Measurements from ENCODE around the gene CNGA4.

DNA sequence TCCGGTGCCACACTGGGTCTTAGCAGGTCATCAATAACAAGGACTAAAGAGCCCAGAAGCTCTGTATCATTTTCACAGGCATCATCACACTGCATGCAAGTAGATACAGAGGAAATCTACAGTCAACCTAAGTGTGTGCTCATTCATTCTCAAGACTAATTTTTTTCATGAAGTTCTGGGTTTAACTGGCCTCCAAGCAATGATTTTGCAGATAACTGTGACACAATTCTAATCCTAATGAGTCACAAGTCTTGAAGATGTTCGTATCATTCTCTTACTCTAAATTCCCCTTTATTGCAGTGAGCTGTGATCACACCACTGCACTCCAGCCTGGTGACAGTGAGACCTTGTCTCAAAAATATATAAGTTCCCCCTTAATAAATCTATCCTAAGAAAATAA, 37.4 kb upstream of the CNGA4 start:
- TF ChIP-seq, protein P1, sequence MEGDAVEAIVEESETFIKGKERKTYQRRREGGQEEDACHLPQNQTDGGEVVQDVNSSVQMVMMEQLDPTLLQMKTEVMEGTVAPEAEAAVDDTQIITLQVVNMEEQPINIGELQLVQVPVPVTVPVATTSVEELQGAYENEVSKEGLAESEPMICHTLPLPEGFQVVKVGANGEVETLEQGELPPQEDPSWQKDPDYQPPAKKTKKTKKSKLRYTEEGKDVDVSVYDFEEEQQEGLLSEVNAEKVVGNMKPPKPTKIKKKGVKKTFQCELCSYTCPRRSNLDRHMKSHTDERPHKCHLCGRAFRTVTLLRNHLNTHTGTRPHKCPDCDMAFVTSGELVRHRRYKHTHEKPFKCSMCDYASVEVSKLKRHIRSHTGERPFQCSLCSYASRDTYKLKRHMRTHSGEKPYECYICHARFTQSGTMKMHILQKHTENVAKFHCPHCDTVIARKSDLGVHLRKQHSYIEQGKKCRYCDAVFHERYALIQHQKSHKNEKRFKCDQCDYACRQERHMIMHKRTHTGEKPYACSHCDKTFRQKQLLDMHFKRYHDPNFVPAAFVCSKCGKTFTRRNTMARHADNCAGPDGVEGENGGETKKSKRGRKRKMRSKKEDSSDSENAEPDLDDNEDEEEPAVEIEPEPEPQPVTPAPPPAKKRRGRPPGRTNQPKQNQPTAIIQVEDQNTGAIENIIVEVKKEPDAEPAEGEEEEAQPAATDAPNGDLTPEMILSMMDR (IDR thresholded peaks at IDR 0.05), result no peak
- no peak for TF ChIP-seq POLR2A (IDR thresholded peaks at IDR 0.05)
